ENCODE measurements around the gene ITK.
"Not testable (repeated sequence)": the region's sequence is repeated elsewhere in the genome, so short reads cannot be mapped to it uniquely, and the experiment has no call there.

The ITK gene

GRCh38 chr5:157168286-157168685 is 12.4 kb upstream of the ITK start:
- no peak for DNase-seq

GRCh38 chr5:157172403-157172802 is 8.2 kb upstream of the ITK start:
- DNase-seq, result peak; percentile 75

GRCh38 chr5:157175071-157175612 is 5.5 kb upstream of the ITK start:
- DNase-seq, result no peak

GRCh38 chr5:157177953-157178352 is 2.7 kb upstream of the ITK start:
- peak; percentile 41 for DNase-seq

- no peak for DNase-seq
These were observed 1.7 kb upstream of the ITK start for GRCh38 chr5:157178966-157179365.

- DNase-seq, result peak; percentile 36
These were observed 1.6 kb downstream of the ITK start for GRCh38 chr5:157182143-157182757.

- DNase-seq, result no peak
These were observed 3.6 kb downstream of the ITK start for GRCh38 chr5:157184117-157184670.

- DNase-seq, result peak; percentile 48
These were observed 4.5 kb downstream of the ITK start for GRCh38 chr5:157185122-157185521.

GRCh38 chr5:157186309-157187045 is 5.8 kb downstream of the ITK start:
- peak; percentile 34 for DNase-seq

- no peak for DNase-seq
These were observed 6.6 kb downstream of the ITK start for GRCh38 chr5:157187046-157187754.

- peak; percentile 28 for DNase-seq
These were observed 7.6 kb downstream of the ITK start for GRCh38 chr5:157188270-157188669.

- DNase-seq, result peak; percentile 41
These were observed 8.6 kb downstream of the ITK start for GRCh38 chr5:157189223-157189622.

- peak; percentile 66 for DNase-seq
These were observed 13.2 kb downstream of the ITK start for GRCh38 chr5:157193699-157194424.

- no peak for DNase-seq
These were observed 15.4 kb downstream of the ITK start for GRCh38 chr5:157196045-157196444.

- peak; percentile 66 for DNase-seq
These were observed 16.4 kb downstream of the ITK start for GRCh38 chr5:157197086-157197485.

- DNase-seq, result peak; percentile 79
These were observed 17.8 kb downstream of the ITK start for GRCh38 chr5:157198277-157198986.

- no peak for DNase-seq
These were observed 21.2 kb downstream of the ITK start for GRCh38 chr5:157201857-157202256.

- DNase-seq, result peak; percentile 61
These were observed 22.8 kb downstream of the ITK start for GRCh38 chr5:157203417-157203816.

GRCh38 chr5:157204765-157205164 is 24.1 kb downstream of the ITK start:
- peak; percentile 56 for DNase-seq

- no peak for DNase-seq
These were observed 25.1 kb downstream of the ITK start for GRCh38 chr5:157205708-157206107.

GRCh38 chr5:157210652-157211051 is 30.0 kb downstream of the ITK start:
- not testable (repeated sequence) for DNase-seq

GRCh38 chr5:157212307-157212706 is 31.7 kb downstream of the ITK start:
- no peak for DNase-seq
